ENCODE results near the gene ANTXR2. TPM values are rescaled to one million over a fixed set of nuclear protein-coding genes. Genes with fewer than 3 reads are reported as not detected.

ANTXR2 gene
- total RNA-seq, 1 donor from 2014 or later, result 14.4 TPM

DNA sequence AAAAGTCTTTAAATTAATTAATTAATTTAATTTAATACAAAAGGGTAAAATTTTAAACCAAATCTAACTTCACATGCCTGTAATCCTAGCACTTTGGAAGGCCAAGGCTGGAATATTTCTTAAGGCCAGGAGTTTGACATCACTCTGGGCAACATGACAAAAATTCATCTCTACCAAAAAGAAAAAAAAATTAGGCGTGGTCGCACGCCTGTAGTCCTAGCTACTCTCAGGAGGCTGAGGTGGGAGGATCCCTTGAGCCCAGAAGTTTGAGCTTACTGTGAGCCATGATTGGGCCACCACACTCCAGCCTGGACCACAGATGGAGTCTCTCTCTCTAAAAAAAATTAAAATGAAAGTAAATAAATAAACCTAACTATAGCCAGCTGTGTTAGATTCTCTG lies 39.2 kb upstream of the ANTXR2 start:
- TF ChIP-seq, protein P1, sequence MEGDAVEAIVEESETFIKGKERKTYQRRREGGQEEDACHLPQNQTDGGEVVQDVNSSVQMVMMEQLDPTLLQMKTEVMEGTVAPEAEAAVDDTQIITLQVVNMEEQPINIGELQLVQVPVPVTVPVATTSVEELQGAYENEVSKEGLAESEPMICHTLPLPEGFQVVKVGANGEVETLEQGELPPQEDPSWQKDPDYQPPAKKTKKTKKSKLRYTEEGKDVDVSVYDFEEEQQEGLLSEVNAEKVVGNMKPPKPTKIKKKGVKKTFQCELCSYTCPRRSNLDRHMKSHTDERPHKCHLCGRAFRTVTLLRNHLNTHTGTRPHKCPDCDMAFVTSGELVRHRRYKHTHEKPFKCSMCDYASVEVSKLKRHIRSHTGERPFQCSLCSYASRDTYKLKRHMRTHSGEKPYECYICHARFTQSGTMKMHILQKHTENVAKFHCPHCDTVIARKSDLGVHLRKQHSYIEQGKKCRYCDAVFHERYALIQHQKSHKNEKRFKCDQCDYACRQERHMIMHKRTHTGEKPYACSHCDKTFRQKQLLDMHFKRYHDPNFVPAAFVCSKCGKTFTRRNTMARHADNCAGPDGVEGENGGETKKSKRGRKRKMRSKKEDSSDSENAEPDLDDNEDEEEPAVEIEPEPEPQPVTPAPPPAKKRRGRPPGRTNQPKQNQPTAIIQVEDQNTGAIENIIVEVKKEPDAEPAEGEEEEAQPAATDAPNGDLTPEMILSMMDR (conservative IDR thresholded peaks at IDR 0.05; ENCODE audit: low read depth, low read length), result no peak
- no peak for DNase-seq (ENCODE audit: low read depth)
- no peak overlapping the region for H3K4me3 ChIP-seq (ENCODE audit: low read depth, low read length)

GRCh38 chr4:80111276-80111675 lies 38.2 kb upstream of the ANTXR2 start:
- no peak for DNase-seq (ENCODE audit: low read depth)
- TF ChIP-seq, protein P1 (conservative IDR thresholded peaks at IDR 0.05; ENCODE audit: low read depth, low read length), result no peak
- H3K4me3 ChIP-seq (ENCODE audit: low read depth, low read length), result no peak overlapping the region

GRCh38 chr4:80107374-80107773 lies 34.3 kb upstream of the ANTXR2 start:
- H3K4me3 ChIP-seq (ENCODE audit: low read depth, low read length), result no peak overlapping the region
- no peak for DNase-seq (ENCODE audit: low read depth)
- TF ChIP-seq, protein P1 (conservative IDR thresholded peaks at IDR 0.05; ENCODE audit: low read depth, low read length), result no peak

DNA sequence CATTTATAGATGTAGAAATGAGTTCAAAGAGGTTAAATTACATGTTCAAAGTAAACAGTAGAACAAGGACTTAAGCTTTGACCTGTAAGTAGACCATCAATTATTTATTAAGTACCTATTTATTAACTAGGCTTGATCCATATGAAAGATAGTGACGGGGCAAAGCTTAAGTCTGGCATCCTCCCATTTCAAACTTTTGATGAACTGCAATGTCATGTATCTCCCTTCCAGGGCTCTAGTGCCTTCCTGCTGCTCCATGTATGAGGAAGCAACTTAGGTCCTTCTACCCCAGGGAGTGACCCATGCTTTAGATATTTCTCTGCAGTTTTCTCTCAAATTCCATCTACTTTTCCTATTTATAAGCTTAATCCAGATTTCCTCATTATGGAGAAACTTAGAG lies 31.9 kb upstream of the ANTXR2 start:
- H3K4me3 ChIP-seq (ENCODE audit: low read depth, low read length), result no peak overlapping the region

DNA sequence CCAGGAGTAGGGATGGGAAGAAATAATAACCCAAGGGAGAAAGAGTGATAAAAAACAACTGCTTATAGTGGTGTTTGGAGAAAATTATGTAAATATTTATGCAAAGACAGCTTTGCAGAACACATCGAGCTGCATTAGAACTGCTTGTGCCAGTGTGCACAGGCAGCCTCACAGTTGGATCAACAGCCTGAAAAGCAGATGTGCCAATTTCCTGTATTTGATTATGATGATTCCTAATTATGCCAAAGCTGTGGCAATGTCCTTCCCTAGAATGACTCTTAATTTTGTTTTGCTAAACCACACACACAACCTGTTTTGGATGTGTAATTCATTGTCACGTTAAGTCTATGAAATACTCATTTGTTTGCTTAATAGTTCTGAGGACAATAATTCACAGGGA lies 30.6 kb upstream of the ANTXR2 start:
- no peak overlapping the region for H3K4me3 ChIP-seq (ENCODE audit: low read depth, low read length)
- TF ChIP-seq, protein P1 (conservative IDR thresholded peaks at IDR 0.05; ENCODE audit: low read depth, low read length), result no peak
- DNase-seq (ENCODE audit: low read depth), result no peak

More for the DNA sequence above, 31.9 kb upstream of the ANTXR2 start:
- TF ChIP-seq, protein P1 (conservative IDR thresholded peaks at IDR 0.05; ENCODE audit: low read depth, low read length), result no peak
- DNase-seq (ENCODE audit: low read depth), result no peak

- no peak for DNase-seq (ENCODE audit: low read depth)
- TF ChIP-seq, protein P1 (conservative IDR thresholded peaks at IDR 0.05; ENCODE audit: low read depth, low read length), result no peak
- no peak overlapping the region for H3K4me3 ChIP-seq (ENCODE audit: low read depth, low read length)
Observed at GRCh38 chr4:80101792-80102116, 28.7 kb upstream of the ANTXR2 start.

GRCh38 chr4:80101071-80101791 lies 28.2 kb upstream of the ANTXR2 start:
- TF ChIP-seq, protein P1 (conservative IDR thresholded peaks at IDR 0.05; ENCODE audit: low read depth, low read length), result no peak
- H3K4me3 ChIP-seq (ENCODE audit: low read depth, low read length), result no peak overlapping the region
- DNase-seq (ENCODE audit: low read depth), result no peak

All from epithelial cell of proximal tubule (primary cell).